Fibroblast of the aortic adventitia (primary cell): ENCODE data around the gene VDR. TPM values are rescaled to one million over a fixed set of nuclear protein-coding genes. Genes with fewer than 3 reads are reported as not detected.

Experiments used
- DNase-seq: peaks from one replicate; pipeline ENCODE4 v3.0.0-alpha.2; 2010; ENCODE audit warnings: low read depth
- H3K4me3 ChIP-seq: 2 replicates; pipeline ENCODE4 v1.5.1; 2011; ENCODE audit warnings: low read depth, mild to moderate bottlenecking, control low read depth, low read length, moderate library complexity
- total RNA-seq: library from RNA; depleted of rRNA; stranded (reverse); fragments of >200 nt; gene quantifications from 2 replicates; pipeline ENCODE4 v1.2.3, GENCODE V29; 2012; ENCODE audit warnings: low replicate concordance
- TF ChIP-seq, protein P1 (sequence below): IDR thresholded peaks from 2 replicates; pipeline ENCODE4 v1.5.1; 2011; ENCODE audit warnings: mild to moderate bottlenecking, low read length, control low read depth, inconsistent platforms; ENCODE audit not compliant: insufficient read depth

VDR gene
- total RNA-seq, 1 donor = 12.5 TPM

DNA sequence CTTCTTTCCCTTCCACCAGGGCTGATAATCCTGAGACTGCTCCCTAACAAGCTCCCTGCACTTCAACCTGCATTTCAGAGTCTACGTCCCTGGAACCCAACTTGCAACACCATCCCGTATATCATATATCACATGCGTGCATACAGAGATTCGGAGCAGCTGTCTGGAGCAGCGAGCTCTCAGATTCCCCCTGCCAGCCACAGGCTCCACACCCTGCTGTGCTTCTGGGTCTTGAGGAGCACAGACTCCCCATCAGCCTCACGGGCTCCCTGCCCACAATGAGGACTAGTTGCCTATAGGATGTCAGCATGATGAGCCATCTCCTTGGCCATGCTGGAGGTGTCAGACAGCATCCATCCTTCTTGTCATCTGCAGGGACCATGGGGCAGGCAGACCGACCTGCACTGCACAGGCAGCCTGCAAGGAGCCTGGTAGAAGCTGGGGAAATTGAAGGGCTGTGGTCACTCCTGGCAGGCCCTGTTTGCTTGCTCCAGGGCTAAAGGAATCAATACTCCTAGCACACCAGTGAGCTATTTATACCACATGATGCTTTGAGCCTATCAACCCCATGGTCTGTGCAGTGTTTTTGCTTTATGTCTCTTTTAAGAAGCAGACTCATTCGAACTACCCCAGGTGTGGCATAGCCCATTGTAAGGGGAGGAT is 65.4 kb downstream of the VDR start:
- H3K4me3 ChIP-seq = no peak overlapping the region
- TF ChIP-seq, protein P1, sequence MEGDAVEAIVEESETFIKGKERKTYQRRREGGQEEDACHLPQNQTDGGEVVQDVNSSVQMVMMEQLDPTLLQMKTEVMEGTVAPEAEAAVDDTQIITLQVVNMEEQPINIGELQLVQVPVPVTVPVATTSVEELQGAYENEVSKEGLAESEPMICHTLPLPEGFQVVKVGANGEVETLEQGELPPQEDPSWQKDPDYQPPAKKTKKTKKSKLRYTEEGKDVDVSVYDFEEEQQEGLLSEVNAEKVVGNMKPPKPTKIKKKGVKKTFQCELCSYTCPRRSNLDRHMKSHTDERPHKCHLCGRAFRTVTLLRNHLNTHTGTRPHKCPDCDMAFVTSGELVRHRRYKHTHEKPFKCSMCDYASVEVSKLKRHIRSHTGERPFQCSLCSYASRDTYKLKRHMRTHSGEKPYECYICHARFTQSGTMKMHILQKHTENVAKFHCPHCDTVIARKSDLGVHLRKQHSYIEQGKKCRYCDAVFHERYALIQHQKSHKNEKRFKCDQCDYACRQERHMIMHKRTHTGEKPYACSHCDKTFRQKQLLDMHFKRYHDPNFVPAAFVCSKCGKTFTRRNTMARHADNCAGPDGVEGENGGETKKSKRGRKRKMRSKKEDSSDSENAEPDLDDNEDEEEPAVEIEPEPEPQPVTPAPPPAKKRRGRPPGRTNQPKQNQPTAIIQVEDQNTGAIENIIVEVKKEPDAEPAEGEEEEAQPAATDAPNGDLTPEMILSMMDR = no peak
- no peak for DNase-seq

DNA sequence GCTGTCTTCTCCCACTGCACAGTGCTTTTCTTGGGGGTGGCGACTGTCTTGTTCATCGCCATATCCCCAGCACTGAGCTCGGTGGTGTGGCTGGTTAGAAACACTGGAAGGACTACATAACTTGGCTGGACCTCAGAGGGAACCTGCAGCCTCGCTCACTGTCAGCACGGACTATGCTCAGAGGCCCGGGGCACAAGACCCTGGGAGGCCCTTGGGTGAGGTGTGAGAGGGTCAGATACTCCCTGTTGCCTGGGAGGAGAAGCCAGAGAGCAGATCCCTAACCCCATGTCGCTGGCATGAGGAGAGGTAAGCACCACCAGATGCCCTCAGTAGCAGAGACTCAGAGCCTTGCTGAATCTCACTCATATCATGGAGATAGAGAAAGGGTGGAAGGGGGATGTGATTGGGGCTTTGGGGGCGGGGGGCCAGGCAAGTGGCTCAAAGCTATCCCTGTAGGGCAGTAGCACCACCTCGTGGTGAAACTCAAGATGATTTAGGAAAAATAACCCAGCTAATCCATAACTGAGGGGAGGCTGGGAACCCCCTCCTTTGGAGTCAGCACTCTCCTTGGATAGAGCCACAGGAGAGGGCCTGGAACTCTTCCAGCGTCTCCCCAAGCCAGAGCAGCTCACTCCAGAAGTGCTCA is 66.4 kb downstream of the VDR start:
- TF ChIP-seq, protein P1 = peak; percentile 55
- DNase-seq = peak; percentile 58
- H3K4me3 ChIP-seq = no peak overlapping the region

DNA sequence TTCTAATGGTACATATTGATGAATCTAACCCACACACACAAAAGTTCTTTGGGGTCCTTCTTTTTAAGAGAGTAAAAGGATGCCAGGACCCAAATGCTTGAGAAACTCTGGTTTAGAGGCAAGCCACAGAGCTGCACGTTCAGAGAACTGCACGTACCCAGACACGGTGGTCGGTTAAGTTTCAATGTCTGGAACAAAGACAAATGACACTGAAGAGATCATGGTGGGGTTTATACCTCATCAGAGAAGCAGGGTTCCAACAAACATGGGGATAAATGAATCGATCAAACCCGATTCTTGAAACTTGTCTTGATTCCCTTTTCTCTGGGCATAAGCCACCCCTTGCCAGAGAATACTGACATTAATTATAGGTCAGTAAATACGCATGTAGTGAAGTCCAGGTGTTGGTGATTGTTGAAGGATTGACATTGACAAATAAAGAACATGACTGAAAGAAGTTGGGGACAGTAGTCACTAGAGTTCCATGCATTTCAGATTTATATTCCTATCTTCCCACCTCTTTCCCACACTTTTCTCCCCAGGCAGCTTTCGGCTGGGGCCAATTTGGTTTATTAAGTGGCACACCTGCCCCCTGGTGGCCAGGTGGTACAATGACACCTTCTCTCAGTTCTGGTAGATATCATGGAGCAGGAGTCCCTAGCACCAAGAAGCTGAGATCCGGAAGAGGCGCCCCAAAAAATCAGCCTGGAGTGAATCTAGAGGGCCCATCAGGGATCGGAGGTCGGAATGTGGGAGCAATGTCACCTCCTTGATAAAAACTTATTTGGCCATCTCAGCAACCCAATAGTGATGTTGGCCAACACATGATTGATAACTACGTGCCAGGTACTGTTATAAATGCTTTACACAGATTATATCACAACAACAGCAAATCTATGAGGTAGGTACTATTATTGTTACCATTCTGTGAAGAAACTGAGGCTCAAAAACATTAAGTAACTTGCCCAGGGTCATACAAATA is 67.3 kb downstream of the VDR start:
- H3K4me3 ChIP-seq = no peak overlapping the region
- TF ChIP-seq, protein P1 = peak; percentile 82
- peak; percentile 86 for DNase-seq

DNA sequence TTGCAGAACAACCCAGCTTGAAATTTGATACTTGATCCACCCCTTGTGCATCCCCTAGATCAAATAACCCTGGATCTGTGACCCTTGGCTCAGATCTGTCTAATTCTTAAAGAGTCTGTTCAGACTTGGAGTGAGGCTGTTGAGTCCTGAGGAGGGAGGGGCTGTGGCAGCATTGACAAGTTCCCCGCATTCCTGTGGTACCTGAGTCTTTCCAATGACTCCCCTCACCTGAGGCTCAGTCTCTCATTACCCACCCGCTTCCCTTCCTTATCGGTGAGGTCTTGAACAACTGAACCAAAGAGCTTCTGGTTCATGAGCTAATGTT is 69.0 kb downstream of the VDR start:
- TF ChIP-seq, protein P1 = no peak
- H3K4me3 ChIP-seq = no peak overlapping the region
- DNase-seq = no peak

DNA sequence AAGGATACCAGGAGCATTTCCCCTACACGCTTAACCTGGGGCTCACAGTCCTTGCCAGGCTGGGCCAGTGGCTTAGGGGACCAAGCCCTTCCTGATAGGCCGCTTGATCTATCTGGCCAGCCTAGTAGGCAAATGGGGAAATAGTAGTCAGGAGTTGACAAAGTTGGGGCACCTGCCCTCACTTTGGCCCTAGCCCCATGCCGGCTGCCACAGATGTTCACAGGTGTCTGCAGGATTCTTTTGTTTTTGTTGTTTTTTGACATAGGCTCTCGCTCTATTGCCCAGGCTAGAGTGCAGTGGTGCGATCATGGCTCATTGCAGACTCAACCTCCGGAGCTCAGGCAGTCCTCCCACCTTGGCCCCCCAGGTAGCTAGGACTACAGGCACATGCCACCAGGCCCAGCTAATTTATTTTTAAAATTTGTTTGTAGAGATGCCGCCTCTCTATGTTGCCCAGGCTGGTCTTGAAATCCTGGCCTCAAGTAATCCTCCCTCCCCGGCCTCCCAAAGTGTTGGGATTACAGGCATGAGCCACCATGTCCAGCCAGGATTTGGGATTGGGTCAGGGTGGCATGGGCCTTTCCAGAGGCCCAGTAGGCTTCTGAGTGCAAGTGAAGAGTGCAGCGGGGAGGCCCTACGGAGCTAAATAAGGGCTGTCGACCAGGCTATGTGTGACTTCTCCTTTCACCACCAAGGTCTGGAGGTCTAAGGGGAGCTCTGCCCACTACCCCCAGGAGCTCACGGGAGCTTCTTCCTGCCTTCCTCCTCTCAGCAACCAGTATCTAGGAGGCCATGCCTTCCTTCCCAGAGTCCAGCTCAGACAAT is 69.6 kb downstream of the VDR start:
- no peak for DNase-seq
- TF ChIP-seq, protein P1 = no peak
- H3K4me3 ChIP-seq = no peak overlapping the region

DNA sequence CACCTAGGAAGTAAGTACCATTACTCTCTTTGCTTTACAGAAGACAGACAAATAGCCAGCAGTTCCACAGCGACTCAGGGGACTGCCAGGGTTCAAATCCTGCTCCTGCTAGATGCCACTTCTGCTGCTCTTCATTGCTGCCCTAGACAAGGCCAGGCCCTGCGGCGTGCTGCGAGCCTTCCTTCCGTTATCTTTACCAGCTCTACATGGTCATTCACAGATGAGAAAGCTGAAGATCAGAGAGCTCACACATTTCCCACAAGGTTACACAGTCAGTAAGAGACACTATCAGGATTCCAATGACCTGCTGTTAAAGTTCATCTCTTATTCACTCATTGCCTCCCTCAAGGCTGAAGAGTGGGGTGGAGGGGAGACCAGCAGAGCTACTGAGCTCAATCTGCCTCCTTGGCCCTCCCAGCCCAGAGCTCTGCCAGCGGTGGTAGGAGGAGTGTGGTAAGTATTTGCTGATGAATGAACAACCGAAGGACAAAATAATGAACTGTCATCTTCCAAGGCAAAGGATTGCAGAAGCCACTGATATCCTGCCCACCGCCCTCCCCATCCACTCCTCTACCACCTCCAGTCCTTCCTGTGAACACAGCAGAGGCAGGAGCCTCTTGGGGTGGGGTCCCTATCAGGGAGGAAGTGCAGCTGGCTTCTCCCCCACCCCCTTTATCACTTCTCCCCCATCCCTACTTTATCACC is 70.4 kb downstream of the VDR start:
- H3K4me3 ChIP-seq = no peak overlapping the region
- TF ChIP-seq, protein P1 = no peak
- DNase-seq = no peak
